Endothelial cell of umbilical vein (primary cell): ENCODE data around the gene CFAP46. TPM values are rescaled to one million over a fixed set of nuclear protein-coding genes. Genes with fewer than 3 reads are reported as not detected.

Experiments used
- BruUV-seq: library from RNA; stranded (reverse); fragments of 400-500 nt; replicated peaks from 2 replicates; lab custom pipeline; 2021; lab: Mats Ljungman, UMichigan
- CTCF ChIA-PET: fragments of 300-600, 350-600 bp; sonication (Branson Sonifier 250); formaldehyde crosslinking; loops from one replicate; lab custom pipeline; 2021; ENCODE audit warnings: antibody characterized with exemption, inconsistent platforms; lab: Charles Lee
- POLR2A ChIA-PET: fragments of 300-600, 350-600 bp; sonication (Branson Sonifier 250); formaldehyde crosslinking; loops from one replicate; lab custom pipeline; 2021; ENCODE audit warnings: antibody characterized with exemption, inconsistent platforms; lab: Charles Lee
- DNase-seq: peaks from one replicate; pipeline ENCODE4 v3.0.0-alpha.2; 2011; ENCODE audit warnings: low read depth, low spot score
- FAIRE-seq: peaks from 2 replicates; lab custom pipeline; 2011; peaks lifted over from hg19 to GRCh38; lab: Jason Lieb, UNC
- H2AFZ ChIP-seq: 2 replicates; pipeline ENCODE4 v1.6.0; 2012; ENCODE audit warnings: low read depth, low read length, control low read depth, inconsistent platforms
- H3K27ac ChIP-seq: 2 replicates; pipeline ENCODE4 v1.5.1; 2011; ENCODE audit warnings: low read depth, mild to moderate bottlenecking, control low read depth, low read length, moderate library complexity; ENCODE audit not compliant: insufficient read depth
- H3K27me3 ChIP-seq, 2 experiments: 2 replicates each; pipeline versions ENCODE4 v1.6.0 to v1.6.1; 2011; ENCODE audit warnings: low read length in 2 of 2, mixed read lengths in 1 of 2; ENCODE audit not compliant: control insufficient read depth in 2 of 2, insufficient read depth in 2 of 2
- H3K36me3 ChIP-seq, 2 experiments: 2 replicates in 1 of 2; 3 replicates in 1 of 2; pipeline ENCODE4 v1.5.1; 2011; ENCODE audit warnings: low read length in 2 of 2, mild to moderate bottlenecking in 1 of 2, moderate library complexity in 1 of 2; ENCODE audit not compliant: control insufficient read depth in 2 of 2, insufficient read depth in 2 of 2; ENCODE audit errors: extremely low read depth in 1 of 2
- H3K4me1 ChIP-seq: 3 replicates; pipeline ENCODE4 v1.5.1; 2011; ENCODE audit warnings: mild to moderate bottlenecking, low read length; ENCODE audit not compliant: control insufficient read depth, insufficient read depth; ENCODE audit errors: extremely low read depth
- H3K4me2 ChIP-seq: 2 replicates; pipeline ENCODE4 v1.6.1; 2011; ENCODE audit warnings: low read length, control low read depth, mixed read lengths; ENCODE audit not compliant: insufficient read depth
- H3K4me3 ChIP-seq, 3 experiments: fragments of 200-600 bp in 1 of 3; sonication (generic), shearing (Covaris generic) in 1 of 3; replicated peaks in 1 of 3; 2 replicates each; pipeline ENCODE4 v1.5.1; 2011 to 2016; ENCODE audit warnings: control low read depth in 3 of 3, low read length in 3 of 3, mild to moderate bottlenecking in 2 of 3, inconsistent platforms in 1 of 3, low read depth in 1 of 3, moderate library complexity in 1 of 3; ENCODE audit not compliant: insufficient read depth in 1 of 3
- H3K79me2 ChIP-seq: 2 replicates; pipeline ENCODE4 v1.6.0; 2012; ENCODE audit warnings: low read length, inconsistent platforms; ENCODE audit not compliant: control insufficient read depth, insufficient read depth
- H3K9ac ChIP-seq: replicated peaks from 2 replicates; pipeline ENCODE3; 2011; ENCODE audit warnings: low read length, control low read depth; ENCODE audit not compliant: insufficient read depth; ENCODE audit errors: extremely low read depth
- H3K9me1 ChIP-seq: replicated peaks from 3 replicates; pipeline ENCODE4 v1.6.0; 2011; ENCODE audit warnings: mild to moderate bottlenecking, low read length; ENCODE audit not compliant: control insufficient read depth, insufficient read depth; ENCODE audit errors: extremely low read depth
- H3K9me3 ChIP-seq: replicated peaks from 2 replicates; pipeline ENCODE4 v1.5.1; 2012; ENCODE audit warnings: low read length, inconsistent platforms; ENCODE audit not compliant: control insufficient read depth, insufficient read depth
- H4K20me1 ChIP-seq: replicated peaks from 2 replicates; pipeline ENCODE3; 2011; ENCODE audit warnings: mild to moderate bottlenecking, low read length; ENCODE audit not compliant: control insufficient read depth, insufficient read depth; ENCODE audit errors: extremely low read depth
- EZH2 ChIP-seq: IDR thresholded peaks from 2 replicates; pipeline ENCODE4 v1.6.1; 2012; ENCODE audit warnings: borderline replicate concordance, low read depth, mild to moderate bottlenecking, moderate library complexity, low read length, inconsistent platforms; ENCODE audit not compliant: severe bottlenecking
- FOS ChIP-seq: IDR thresholded peaks from 2 replicates; pipeline ENCODE4 v1.6.1; 2011; ENCODE audit warnings: mild to moderate bottlenecking, low read length, moderate library complexity, borderline replicate concordance; ENCODE audit not compliant: insufficient read depth
- GATA2 ChIP-seq: IDR thresholded peaks from 2 replicates; pipeline ENCODE4 v1.7.0; 2011; ENCODE audit warnings: low read depth, mild to moderate bottlenecking, moderate library complexity, mixed read lengths, low read length; ENCODE audit not compliant: insufficient read length, insufficient read depth
- JUN ChIP-seq: IDR thresholded peaks from 2 replicates; pipeline ENCODE4 v1.6.1; 2011; ENCODE audit warnings: borderline replicate concordance, low read depth; ENCODE audit not compliant: insufficient read length, insufficient read depth
- MYC ChIP-seq: IDR thresholded peaks from one replicate; pipeline ENCODE4 v1.6.1; 2011; ENCODE audit warnings: mild to moderate bottlenecking, low read depth, low read length
- POLR2A ChIP-seq: IDR thresholded peaks from 2 replicates; pipeline ENCODE4 v1.6.1; 2012; ENCODE audit warnings: low read depth, mild to moderate bottlenecking, control low read depth, low read length
- POLR2AphosphoS5 ChIP-seq: IDR thresholded peaks from 2 replicates; pipeline ENCODE4 v1.6.1; 2012; ENCODE audit warnings: low read depth, mild to moderate bottlenecking, control low read depth, low read length, moderate library complexity; ENCODE audit not compliant: insufficient read depth
- dilution Hi-C: fragments of 300-500 bp; cut with MboI; formaldehyde crosslinking; loops from one replicate; pipeline ENCODE4 v1.15.0; 2019; ENCODE audit warnings: low sequenced_read_pairs; ENCODE audit not compliant: extremely low pct_ligation_motif_present
- intact Hi-C: fragments of 100-400 bp; cut with micrococcal nuclease; formaldehyde crosslinking; loops from one replicate; pipeline ENCODE4 v1.10.0; 2022
- polyA plus RNA-seq, 4 experiments: library from polyadenylated mRNA; depleted of rRNA in 3 of 4; stranded (reverse) in 3 of 4; unstranded in 1 of 4; fragments of >200 nt; gene quantifications; 2 replicates each; pipeline versions ENCODE4 v1.2.1 to v1.2.3, GENCODE V29; 2011 to 2012; ENCODE audit warnings: missing spikeins in 1 of 4
- total RNA-seq: library from RNA; stranded (reverse); gene quantifications from 2 replicates; pipeline ENCODE4 v1.2.3, GENCODE V29; 2021
- TF ChIP-seq, protein P1 (sequence below), 2 donors: IDR thresholded peaks; 1 replicate in 1 of 2; 2 replicates in 1 of 2; pipeline ENCODE4 v1.5.1; 2011; ENCODE audit warnings: low read length in 2 of 2, mild to moderate bottlenecking in 2 of 2, moderate library complexity in 2 of 2, control low read depth in 1 of 2, inconsistent platforms in 1 of 2, low read depth in 1 of 2; ENCODE audit not compliant: insufficient read depth in 1 of 2; ENCODE audit errors: extremely low read depth in 1 of 2
- TF ChIP-seq, protein P2 (sequence below): IDR thresholded peaks from 2 replicates; pipeline ENCODE4 v1.6.1; 2011; ENCODE audit not compliant: insufficient read depth, insufficient read length

The CFAP46 gene
- total and polyA plus RNA-seq, 2 donors (not counting 3 experiments of a cell fraction or from before 2014, with no cell fraction given) = 0.75 to 0.98 TPM

DNA sequence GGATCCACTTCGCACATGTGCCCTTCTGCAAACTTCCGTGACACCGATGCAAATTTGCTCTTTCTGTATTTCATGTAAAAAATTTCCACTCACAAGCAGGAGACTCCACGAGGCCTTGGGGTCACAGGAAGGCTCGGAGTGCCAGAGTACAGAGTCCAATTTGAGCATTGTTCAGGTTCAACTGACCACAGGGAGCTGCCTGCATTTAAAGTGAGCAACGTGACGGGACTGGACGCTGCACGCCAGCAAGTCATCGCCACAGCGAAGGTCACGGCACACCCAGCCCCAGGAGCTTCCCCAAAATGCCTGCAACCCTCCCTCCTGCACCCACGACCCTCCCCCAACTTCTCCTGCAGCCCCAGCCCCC is 115.0 kb downstream of the CFAP46 start:
- Histone ChIP-seq H3K4me3 (no peak overlapping the region), H3K79me2 (no peaks in the 10 kb centered on the region), H3K9ac (no peak overlapping the region), H3K4me2 (no peak overlapping the region), H3K27ac (no peak overlapping the region), H4K20me1 (no peaks in the 10 kb centered on the region), H3K36me3 (no peaks in the 10 kb centered on the region), H3K9me1 (no peaks in the 10 kb centered on the region), H3K9me3 (peaks cover 2% of the 10 kb centered on the region), H3K27me3 (no peaks in the 10 kb centered on the region), H3K4me1 (no peaks in the 10 kb centered on the region), H2AFZ (no peak overlapping the region)
- TF ChIP-seq MYC (no peak), FOS (no peak), POLR2A (no peak), POLR2AphosphoS5 (no peak), JUN (no peak), GATA2 (no peak), EZH2 (no peak)
- TF ChIP-seq, protein P1, sequence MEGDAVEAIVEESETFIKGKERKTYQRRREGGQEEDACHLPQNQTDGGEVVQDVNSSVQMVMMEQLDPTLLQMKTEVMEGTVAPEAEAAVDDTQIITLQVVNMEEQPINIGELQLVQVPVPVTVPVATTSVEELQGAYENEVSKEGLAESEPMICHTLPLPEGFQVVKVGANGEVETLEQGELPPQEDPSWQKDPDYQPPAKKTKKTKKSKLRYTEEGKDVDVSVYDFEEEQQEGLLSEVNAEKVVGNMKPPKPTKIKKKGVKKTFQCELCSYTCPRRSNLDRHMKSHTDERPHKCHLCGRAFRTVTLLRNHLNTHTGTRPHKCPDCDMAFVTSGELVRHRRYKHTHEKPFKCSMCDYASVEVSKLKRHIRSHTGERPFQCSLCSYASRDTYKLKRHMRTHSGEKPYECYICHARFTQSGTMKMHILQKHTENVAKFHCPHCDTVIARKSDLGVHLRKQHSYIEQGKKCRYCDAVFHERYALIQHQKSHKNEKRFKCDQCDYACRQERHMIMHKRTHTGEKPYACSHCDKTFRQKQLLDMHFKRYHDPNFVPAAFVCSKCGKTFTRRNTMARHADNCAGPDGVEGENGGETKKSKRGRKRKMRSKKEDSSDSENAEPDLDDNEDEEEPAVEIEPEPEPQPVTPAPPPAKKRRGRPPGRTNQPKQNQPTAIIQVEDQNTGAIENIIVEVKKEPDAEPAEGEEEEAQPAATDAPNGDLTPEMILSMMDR (IDR thresholded peaks at IDR 0.05; ENCODE audit: extremely low read depth in 1 of 2, insufficient read depth in 1 of 2, low read depth in 1 of 2, low read length in 2 of 2) = no peak
- TF ChIP-seq, protein P2, sequence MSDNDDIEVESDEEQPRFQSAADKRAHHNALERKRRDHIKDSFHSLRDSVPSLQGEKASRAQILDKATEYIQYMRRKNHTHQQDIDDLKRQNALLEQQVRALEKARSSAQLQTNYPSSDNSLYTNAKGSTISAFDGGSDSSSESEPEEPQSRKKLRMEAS = no peak
- no TSS peak for BruUV-seq
- DNase-seq = no peak
- ChIA-PET CTCF (no interaction called here), POLR2A (no interaction called here)
- intact Hi-C loops (no loop called here), dilution Hi-C loops (no loop called here)
- no peak for FAIRE-seq
